H1 (cell line): ENCODE results near the gene HSPA4L.

Experiments used
- ASH2L ChIP-seq: fragments of 200-600, 300-600 bp; sonication (generic); IDR thresholded peaks from one replicate; pipeline ENCODE4 v1.7.1; 2017; ENCODE audit warnings: low read length
- CEBPB ChIP-seq: IDR thresholded peaks from 2 replicates; pipeline ENCODE4 v1.6.1; 2012; ENCODE audit warnings: low read depth, low read length
- EZH2 ChIP-seq: fragments of 200-600 bp; sonication (generic); IDR thresholded peaks from 2 replicates; pipeline ENCODE4 v1.7.1; 2012; ENCODE audit warnings: low read depth, mild to moderate bottlenecking, moderate library complexity, low read length, inconsistent platforms; ENCODE audit not compliant: severe bottlenecking
- RAD21 ChIP-seq, 2 experiments: IDR thresholded peaks in 1 of 2; conservative IDR thresholded peaks in 1 of 2; 2 replicates each; pipeline ENCODE4 v1.6.1; 2011; ENCODE audit warnings: low read depth in 2 of 2, low read length in 2 of 2, improper control_type of control experiment in 1 of 2, inconsistent platforms in 1 of 2, mild to moderate bottlenecking in 1 of 2, moderate library complexity in 1 of 2
- SRF ChIP-seq: IDR thresholded peaks from 2 replicates; pipeline ENCODE4 v1.6.1; 2011; ENCODE audit warnings: mild to moderate bottlenecking, low read depth, low read length, moderate library complexity
- TF ChIP-seq, protein P1 (sequence below): IDR thresholded peaks from 2 replicates; pipeline ENCODE4 v1.6.1; 2012; ENCODE audit warnings: inconsistent platforms
- TF ChIP-seq, protein P2 (sequence below): IDR thresholded peaks from 2 replicates; pipeline ENCODE4 v1.6.1; 2011; ENCODE audit warnings: low read length, improper control_type of control experiment
- TF ChIP-seq, protein P3 (sequence below), 3 experiments: IDR thresholded peaks; 1 replicate in 2 of 3; 2 replicates in 1 of 3; pipeline versions ENCODE4 v1.5.1 to v1.6.1; 2011; ENCODE audit warnings: low read length in 3 of 3, mild to moderate bottlenecking in 3 of 3, inconsistent platforms in 2 of 3, low read depth in 1 of 3, moderate library complexity in 1 of 3; ENCODE audit not compliant: insufficient read depth in 1 of 3; ENCODE audit errors: control extremely low read depth in 1 of 3

DNA sequence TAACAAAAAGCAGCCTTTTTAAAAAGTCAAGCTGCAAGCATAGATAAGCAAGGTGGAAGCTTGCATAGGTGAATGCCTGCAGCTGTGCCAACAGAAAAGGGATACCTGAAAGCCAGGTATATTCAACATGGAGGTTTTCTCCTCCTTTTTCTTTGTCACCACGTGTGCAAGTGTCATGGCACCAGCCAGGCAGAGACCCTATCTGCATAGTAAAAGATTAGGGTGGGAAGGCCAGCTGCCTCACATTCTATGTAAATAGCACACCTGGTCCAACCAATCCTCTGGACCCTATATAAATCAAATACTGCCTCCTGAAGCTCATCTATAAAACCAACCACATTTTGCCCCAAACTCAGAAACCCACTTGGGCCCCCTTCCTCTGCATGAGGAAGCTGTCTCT, 70.5 kb downstream of the HSPA4L start:
- no peak for TF ChIP-seq SRF
- TF ChIP-seq, protein P1, sequence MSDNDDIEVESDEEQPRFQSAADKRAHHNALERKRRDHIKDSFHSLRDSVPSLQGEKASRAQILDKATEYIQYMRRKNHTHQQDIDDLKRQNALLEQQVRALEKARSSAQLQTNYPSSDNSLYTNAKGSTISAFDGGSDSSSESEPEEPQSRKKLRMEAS: peak; percentile 90
- TF ChIP-seq ASH2L: no peak
- TF ChIP-seq RAD21 (IDR thresholded peaks at IDR 0.05 in 1 of 2, conservative IDR thresholded peaks at IDR 0.05 in 1 of 2; ENCODE audit: low read depth in 2 of 2, low read length in 2 of 2): no peak
- no peak for TF ChIP-seq EZH2
- TF ChIP-seq, protein P2, sequence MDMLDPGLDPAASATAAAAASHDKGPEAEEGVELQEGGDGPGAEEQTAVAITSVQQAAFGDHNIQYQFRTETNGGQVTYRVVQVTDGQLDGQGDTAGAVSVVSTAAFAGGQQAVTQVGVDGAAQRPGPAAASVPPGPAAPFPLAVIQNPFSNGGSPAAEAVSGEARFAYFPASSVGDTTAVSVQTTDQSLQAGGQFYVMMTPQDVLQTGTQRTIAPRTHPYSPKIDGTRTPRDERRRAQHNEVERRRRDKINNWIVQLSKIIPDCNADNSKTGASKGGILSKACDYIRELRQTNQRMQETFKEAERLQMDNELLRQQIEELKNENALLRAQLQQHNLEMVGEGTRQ: no peak
- TF ChIP-seq, protein P3, sequence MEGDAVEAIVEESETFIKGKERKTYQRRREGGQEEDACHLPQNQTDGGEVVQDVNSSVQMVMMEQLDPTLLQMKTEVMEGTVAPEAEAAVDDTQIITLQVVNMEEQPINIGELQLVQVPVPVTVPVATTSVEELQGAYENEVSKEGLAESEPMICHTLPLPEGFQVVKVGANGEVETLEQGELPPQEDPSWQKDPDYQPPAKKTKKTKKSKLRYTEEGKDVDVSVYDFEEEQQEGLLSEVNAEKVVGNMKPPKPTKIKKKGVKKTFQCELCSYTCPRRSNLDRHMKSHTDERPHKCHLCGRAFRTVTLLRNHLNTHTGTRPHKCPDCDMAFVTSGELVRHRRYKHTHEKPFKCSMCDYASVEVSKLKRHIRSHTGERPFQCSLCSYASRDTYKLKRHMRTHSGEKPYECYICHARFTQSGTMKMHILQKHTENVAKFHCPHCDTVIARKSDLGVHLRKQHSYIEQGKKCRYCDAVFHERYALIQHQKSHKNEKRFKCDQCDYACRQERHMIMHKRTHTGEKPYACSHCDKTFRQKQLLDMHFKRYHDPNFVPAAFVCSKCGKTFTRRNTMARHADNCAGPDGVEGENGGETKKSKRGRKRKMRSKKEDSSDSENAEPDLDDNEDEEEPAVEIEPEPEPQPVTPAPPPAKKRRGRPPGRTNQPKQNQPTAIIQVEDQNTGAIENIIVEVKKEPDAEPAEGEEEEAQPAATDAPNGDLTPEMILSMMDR (IDR thresholded peaks at IDR 0.05; ENCODE audit: control extremely low read depth in 1 of 3, insufficient read depth in 1 of 3, low read depth in 1 of 3, low read length in 3 of 3): no peak
- no peak for TF ChIP-seq CEBPB
